ENCODE measurements around the gene PPIH. TPM values are rescaled to one million over a fixed set of nuclear protein-coding genes. Genes with fewer than 3 reads are reported as not detected.

PPIH gene
- total and polyA plus RNA-seq, 2 of the 13 experiments (the other 11 are each of a cell fraction or from before 2014, with no cell fraction given): 29.9 to 72.6 TPM

DNA sequence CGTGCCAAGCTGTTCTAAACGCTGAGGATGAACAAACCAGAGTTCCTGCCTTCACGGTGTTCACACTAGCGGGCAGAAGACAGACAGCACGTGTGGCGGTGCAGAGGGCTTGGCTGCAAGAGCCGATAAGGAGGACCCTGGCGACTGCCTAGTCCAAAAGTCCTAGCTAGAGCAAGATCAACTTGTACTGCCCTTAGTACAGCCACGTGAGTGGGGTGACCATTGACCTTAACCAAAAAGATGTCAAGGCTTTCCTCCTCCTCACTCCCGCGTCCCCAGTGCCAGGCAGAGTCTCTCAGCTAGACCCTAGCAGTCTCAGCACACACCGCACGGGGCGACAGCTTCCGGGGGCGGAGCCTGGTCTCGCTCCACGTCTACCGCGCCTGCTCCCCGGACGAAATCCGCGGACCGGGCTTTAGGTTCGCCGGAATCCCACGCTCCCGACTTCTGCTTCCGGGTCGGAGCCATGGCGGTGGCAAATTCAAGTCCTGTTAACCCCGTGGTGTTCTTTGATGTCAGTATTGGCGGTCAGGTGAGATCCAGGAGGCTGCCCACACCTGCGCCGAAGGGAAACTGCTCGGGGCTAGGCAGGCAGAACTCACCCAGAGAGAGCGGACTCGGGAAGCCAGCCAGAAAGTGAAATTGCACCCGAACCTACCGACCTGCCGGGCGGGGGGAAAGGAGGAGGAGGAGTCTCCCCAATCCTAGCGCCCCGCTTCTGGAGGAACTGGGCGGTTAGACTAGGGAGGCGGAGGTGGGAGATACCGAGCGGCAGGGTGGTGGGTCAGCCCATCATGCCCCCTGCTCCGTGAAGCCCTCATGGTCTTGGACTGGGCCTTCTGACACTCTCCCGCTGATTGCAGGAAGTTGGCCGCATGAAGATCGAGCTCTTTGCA is at the start of gene PPIH (continued):
- TF ChIP-seq NFE2L1 (CRISPR knock-in tag; IDR thresholded peaks at IDR 0.05; ENCODE audit: borderline replicate concordance) (no peak), SP5 (CRISPR knock-in tag; IDR thresholded peaks at IDR 0.05; ENCODE audit: borderline replicate concordance, low read depth) (peak; percentile 82), TCF7L2 (IDR thresholded peaks at IDR 0.05; ENCODE audit: low read depth, low read length) (no peak), ZNF33B (CRISPR knock-in tag; IDR thresholded peaks at IDR 0.05) (peak; percentile 95), NFIB (CRISPR knock-in tag; IDR thresholded peaks at IDR 0.05; ENCODE audit: borderline replicate concordance) (no peak), ZNF530 (CRISPR knock-in tag; IDR thresholded peaks at IDR 0.05; ENCODE audit: low read depth) (no peak), DR1 (CRISPR knock-in tag; IDR thresholded peaks at IDR 0.05) (peak; percentile 6), KAT2B (IDR thresholded peaks at IDR 0.05; ENCODE audit: borderline replicate concordance, low read depth, low read length) (no peak), ZNF841 (CRISPR knock-in tag; IDR thresholded peaks at IDR 0.05; ENCODE audit: borderline replicate concordance) (peak; percentile 64; the same call in 1 of the 2 replicates), ZC3H13 (CRISPR knock-in tag; IDR thresholded peaks at IDR 0.05) (peak; percentile 66; the same call in 1 of the 2 replicates), ZNF839 (CRISPR knock-in tag; IDR thresholded peaks at IDR 0.05; ENCODE audit: borderline replicate concordance) (peak; percentile 63; the same call in 1 of the 2 replicates), ZNF780A (CRISPR knock-in tag; IDR thresholded peaks at IDR 0.05) (no peak; the same call in 1 of the 2 replicates), AHR (CRISPR knock-in tag; IDR thresholded peaks at IDR 0.05) (no peak; the same call in 1 of the 2 replicates), ZNF446 (CRISPR knock-in tag; IDR thresholded peaks at IDR 0.05) (peak; percentile 71; the same call in 1 of the 2 replicates), ZNF747 (CRISPR knock-in tag; IDR thresholded peaks at IDR 0.05; ENCODE audit: borderline replicate concordance) (peak; percentile 84; the same call in 1 of the 2 replicates), NKX3-1 (CRISPR knock-in tag; IDR thresholded peaks at IDR 0.05) (no peak), MED8 (CRISPR knock-in tag; IDR thresholded peaks at IDR 0.05; ENCODE audit: insufficient replicate concordance) (no peak)
- TF ChIP-seq, protein P1, sequence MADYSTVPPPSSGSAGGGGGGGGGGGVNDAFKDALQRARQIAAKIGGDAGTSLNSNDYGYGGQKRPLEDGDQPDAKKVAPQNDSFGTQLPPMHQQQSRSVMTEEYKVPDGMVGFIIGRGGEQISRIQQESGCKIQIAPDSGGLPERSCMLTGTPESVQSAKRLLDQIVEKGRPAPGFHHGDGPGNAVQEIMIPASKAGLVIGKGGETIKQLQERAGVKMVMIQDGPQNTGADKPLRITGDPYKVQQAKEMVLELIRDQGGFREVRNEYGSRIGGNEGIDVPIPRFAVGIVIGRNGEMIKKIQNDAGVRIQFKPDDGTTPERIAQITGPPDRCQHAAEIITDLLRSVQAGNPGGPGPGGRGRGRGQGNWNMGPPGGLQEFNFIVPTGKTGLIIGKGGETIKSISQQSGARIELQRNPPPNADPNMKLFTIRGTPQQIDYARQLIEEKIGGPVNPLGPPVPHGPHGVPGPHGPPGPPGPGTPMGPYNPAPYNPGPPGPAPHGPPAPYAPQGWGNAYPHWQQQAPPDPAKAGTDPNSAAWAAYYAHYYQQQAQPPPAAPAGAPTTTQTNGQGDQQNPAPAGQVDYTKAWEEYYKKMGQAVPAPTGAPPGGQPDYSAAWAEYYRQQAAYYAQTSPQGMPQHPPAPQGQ (CRISPR knock-in tag; IDR thresholded peaks at IDR 0.05; ENCODE audit: borderline replicate concordance): no peak
- TF ChIP-seq, protein P2, sequence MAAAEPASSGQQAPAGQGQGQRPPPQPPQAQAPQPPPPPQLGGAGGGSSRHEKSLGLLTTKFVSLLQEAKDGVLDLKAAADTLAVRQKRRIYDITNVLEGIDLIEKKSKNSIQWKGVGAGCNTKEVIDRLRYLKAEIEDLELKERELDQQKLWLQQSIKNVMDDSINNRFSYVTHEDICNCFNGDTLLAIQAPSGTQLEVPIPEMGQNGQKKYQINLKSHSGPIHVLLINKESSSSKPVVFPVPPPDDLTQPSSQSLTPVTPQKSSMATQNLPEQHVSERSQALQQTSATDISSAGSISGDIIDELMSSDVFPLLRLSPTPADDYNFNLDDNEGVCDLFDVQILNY (CRISPR knock-in tag; conservative IDR thresholded peaks at IDR 0.05): peak; percentile 92
- TF ChIP-seq, protein P3, sequence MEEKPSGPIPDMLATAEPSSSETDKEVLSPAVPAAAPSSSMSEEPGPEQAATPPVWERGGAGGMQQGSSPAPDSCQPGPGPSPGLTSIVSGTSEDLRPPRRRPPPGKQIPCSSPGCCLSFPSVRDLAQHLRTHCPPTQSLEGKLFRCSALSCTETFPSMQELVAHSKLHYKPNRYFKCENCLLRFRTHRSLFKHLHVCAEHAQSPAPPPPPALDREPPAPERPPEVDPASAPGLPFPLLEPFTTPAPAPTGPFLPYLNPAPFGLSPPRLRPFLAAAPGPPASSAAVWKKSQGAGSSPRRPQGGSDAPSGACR (CRISPR knock-in tag; IDR thresholded peaks at IDR 0.05): peak; percentile 73; the same call in 1 of the 2 replicates
- TF ChIP-seq, protein P4, sequence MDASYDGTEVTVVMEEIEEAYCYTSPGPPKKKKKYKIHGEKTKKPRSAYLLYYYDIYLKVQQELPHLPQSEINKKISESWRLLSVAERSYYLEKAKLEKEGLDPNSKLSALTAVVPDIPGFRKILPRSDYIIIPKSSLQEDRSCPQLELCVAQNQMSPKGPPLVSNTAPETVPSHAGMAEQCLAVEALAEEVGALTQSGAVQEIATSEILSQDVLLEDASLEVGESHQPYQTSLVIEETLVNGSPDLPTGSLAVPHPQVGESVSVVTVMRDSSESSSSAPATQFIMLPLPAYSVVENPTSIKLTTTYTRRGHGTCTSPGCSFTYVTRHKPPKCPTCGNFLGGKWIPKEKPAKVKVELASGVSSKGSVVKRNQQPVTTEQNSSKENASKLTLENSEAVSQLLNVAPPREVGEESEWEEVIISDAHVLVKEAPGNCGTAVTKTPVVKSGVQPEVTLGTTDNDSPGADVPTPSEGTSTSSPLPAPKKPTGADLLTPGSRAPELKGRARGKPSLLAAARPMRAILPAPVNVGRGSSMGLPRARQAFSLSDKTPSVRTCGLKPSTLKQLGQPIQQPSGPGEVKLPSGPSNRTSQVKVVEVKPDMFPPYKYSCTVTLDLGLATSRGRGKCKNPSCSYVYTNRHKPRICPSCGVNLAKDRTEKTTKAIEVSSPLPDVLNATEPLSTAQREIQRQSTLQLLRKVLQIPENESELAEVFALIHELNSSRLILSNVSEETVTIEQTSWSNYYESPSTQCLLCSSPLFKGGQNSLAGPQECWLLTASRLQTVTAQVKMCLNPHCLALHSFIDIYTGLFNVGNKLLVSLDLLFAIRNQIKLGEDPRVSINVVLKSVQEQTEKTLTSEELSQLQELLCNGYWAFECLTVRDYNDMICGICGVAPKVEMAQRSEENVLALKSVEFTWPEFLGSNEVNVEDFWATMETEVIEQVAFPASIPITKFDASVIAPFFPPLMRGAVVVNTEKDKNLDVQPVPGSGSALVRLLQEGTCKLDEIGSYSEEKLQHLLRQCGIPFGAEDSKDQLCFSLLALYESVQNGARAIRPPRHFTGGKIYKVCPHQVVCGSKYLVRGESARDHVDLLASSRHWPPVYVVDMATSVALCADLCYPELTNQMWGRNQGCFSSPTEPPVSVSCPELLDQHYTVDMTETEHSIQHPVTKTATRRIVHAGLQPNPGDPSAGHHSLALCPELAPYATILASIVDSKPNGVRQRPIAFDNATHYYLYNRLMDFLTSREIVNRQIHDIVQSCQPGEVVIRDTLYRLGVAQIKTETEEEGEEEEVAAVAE (CRISPR knock-in tag; IDR thresholded peaks at IDR 0.05; ENCODE audit: borderline replicate concordance): no peak; the same call in none of the 2 replicates
